GM10266 (cell line): Measurements from ENCODE around the gene PDIK1L.

Experiments used
- DNase-seq: peaks from one replicate; pipeline ENCODE4 v3.0.0; 2012; ENCODE audit errors: extremely low spot score
- TF ChIP-seq, protein P1 (sequence below): IDR thresholded peaks from 2 replicates; pipeline ENCODE4 v1.5.1; 2012; ENCODE audit warnings: mild to moderate bottlenecking, low read depth; ENCODE audit not compliant: control insufficient read depth, insufficient read depth; ENCODE audit errors: missing control alignments

PDIK1L gene

DNA sequence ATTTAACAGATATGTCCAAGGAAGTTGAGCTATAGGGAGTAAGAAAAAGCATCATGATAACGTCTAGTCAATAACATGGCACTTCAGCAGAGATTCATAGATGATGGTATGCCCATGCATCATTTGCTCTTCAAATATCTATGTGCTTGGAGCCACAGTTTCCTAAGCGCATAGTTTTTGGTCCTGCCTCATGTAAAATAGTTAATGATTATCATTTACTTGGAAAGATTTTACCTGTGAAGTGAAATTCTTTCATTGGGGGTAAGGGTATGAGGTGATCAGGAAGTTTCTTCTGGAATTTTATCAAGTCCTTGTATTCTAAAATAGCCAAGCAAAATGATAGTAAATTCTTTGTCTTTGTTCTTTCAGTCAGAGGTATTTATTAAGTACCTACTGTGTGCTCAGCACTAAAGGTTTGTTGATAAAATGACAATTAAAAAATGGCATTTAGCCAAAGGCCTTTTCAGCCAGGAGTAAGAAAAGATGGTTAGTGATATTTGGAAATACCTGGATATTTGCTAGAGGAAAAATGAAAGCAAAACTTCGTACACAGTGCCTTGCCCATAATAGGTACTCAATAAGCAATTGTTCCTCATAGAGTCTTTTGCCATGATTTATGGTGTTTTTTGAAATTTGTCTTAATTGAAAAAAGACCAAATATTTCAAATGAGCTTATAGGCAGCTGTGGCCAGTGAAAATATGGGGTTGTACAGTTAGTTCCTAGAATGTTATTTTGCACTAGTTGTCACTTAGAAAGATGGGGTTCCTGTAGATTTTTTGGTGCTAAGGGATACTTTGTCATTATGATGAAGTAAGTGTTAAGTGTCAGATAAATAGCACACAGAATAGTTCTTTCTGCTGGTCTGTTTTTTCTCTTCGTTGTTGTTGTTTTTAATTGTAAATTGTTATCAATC, 13.1 kb downstream of the PDIK1L start:
- DNase-seq = no peak
- TF ChIP-seq, protein P1, sequence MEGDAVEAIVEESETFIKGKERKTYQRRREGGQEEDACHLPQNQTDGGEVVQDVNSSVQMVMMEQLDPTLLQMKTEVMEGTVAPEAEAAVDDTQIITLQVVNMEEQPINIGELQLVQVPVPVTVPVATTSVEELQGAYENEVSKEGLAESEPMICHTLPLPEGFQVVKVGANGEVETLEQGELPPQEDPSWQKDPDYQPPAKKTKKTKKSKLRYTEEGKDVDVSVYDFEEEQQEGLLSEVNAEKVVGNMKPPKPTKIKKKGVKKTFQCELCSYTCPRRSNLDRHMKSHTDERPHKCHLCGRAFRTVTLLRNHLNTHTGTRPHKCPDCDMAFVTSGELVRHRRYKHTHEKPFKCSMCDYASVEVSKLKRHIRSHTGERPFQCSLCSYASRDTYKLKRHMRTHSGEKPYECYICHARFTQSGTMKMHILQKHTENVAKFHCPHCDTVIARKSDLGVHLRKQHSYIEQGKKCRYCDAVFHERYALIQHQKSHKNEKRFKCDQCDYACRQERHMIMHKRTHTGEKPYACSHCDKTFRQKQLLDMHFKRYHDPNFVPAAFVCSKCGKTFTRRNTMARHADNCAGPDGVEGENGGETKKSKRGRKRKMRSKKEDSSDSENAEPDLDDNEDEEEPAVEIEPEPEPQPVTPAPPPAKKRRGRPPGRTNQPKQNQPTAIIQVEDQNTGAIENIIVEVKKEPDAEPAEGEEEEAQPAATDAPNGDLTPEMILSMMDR = no peak

DNA sequence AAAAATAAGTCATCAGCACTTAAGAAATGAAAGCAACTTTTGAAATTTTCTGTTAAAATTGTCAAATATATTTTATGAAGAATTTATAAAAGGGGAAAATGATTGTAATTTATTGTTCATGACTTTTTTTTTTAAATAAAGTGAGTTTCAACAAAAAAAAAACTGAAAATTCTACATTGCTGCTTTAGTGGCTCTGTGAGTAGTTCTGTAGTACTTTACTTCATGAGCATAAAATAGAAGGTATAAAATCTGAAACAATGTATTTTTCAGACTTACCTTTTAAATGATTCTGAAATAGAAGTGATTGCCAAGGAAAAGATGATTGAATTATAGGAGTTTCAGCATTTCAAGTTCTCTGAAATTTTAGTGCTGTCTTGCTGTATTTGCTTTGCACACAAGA, 13.8 kb downstream of the PDIK1L start:
- TF ChIP-seq, protein P1 = no peak
- no peak for DNase-seq

DNA sequence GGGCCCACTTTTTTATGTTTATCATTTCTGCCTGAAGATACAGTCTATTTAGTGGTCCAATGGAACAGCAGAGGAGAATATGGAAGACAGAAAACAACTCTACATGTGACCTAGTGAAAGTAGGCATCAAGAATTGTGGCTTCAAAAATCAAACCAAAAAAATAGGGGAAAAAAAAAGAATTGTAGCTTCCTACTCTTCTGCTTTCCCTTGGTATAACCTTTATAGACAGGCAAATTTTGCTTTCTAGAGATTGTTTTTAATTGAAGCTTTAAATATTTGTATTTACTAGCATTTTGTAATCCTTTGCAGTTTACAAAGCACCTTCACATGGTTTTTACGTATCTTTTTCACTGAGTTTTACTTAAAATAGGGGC, 14.3 kb downstream of the PDIK1L start:
- TF ChIP-seq, protein P1 = no peak

DNA sequence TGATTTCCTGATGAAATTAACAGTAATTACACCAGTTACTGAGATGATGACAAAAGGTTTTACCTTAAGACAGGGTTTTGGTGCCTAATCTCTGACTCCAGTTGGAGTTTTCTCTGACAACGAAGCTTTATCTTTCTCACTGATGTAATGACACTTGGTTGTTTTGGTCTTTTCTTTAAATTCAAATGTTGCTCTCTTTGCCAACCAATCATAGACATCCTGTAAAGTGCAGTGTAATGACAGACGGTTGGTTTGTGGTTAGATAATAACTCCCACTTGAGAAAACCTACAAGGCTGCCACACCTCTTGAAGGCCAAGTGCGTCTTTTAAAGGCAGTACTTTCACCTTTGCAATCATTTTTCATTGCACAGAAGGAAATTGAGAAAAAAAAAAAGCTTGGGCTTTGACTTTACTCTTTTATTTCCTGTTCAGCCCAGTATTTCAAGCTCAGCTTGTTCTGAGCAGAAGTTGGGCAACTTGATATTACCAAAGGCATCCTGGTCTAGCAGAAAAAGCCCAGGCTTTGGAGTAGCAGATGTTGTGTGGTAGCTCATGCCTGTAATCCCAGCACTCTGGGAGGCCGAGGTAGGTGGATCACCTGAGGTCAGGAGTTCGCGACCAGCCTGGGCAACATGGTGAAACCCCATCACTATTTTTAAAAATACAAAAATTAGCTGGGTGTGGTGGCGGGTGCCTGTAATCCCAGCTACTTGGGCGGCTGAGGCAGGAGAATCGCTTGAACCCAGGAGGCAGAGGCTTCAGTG, 14.9 kb downstream of the PDIK1L start:
- DNase-seq = peak; percentile 62
- TF ChIP-seq, protein P1 = no peak

More for the DNA sequence above, 14.3 kb downstream of the PDIK1L start:
- DNase-seq = no peak

DNA sequence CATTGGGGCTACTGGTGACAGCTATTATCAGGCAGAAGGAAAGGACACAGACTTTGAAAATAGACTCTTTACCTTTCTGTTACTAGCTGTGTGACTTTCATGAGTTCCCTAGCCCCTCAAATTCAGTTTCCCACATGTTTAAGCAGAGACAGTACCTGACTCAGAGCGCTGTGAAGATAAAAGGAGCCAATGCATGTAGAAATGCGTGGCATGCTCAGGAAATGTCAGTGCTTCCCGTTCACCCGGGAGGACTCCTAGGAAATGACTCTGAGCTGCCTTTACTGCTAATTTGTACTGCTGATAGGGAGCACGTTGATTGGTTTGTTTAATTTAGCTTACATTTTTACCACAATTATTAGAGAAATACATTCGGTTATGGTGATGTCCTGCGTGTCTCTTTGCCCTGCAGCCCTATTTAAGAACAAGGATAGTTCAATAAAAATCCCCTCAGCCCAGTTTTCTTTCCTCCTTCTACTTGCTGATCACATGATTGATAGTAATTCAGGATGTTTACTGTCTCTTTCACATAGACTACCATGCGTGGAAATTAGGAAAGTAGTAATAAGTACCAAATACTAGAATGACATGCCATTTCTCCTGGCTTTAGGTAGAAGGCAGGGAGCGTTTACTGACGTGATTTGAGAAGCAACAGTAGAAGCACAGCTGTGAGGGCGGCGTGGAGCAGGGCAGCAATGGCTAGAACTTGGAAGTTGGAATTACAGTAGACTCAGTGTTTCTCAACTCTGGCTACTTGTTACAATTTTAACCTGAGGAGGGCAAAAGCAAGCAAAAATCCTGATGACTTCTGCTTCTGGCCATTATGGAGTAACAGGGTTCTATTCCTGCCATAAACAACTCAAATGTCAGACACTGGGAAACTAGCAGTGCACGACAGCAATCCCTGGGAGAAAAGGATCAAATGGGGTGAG, 15.9 kb downstream of the PDIK1L start:
- TF ChIP-seq, protein P1 = no peak
- no peak for DNase-seq

DNA sequence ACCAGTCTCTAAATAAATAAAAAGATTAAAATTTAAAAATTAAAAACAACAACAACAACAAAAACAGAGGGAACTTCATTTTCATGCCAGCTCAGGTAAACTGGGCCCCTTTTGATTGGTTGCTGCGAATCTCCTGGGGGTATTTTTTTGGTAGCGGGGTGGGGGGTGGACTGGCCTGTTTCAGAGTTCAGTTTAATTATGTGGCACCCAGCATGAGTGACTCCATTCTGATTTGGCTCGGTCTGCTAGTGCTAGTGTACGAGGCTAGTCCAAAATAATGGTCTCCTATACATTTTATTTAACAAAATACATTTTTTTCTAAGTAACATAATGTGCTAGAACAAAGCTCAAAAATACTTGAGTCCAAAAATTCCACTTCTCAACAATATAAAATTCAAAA, 18.2 kb downstream of the PDIK1L start:
- TF ChIP-seq, protein P1 = no peak
- DNase-seq = no peak
